Suprapubic skin (tissue), 4 donors: ENCODE results near the gene ZNF786.

Source experiments
- POLR2A ChIP-seq, 2 donors: fragments of 450-650 bp; IDR thresholded peaks; one replicate each; pipeline ENCODE4 v1.6.1; 2017; ENCODE audit warnings: antibody characterized with exemption in 2 of 2, mild to moderate bottlenecking in 2 of 2, moderate library complexity in 2 of 2
- POLR2AphosphoS5 ChIP-seq, 3 donors: sonication (generic); formaldehyde crosslinking; IDR thresholded peaks; one replicate each; pipeline ENCODE4 v1.6.1; 2017; ENCODE audit warnings: antibody characterized with exemption in 3 of 3
- TF ChIP-seq, protein P1 (sequence below), 2 donors: fragments of 200-600 bp in 1 of 2; fragments of 450-650 bp in 1 of 2; sonication (generic) in 1 of 2; IDR thresholded peaks; one replicate each; pipeline ENCODE4 v1.5.1; 2016 to 2019; ENCODE audit warnings: antibody characterized with exemption in 2 of 2, mild to moderate bottlenecking in 1 of 2, moderate library complexity in 1 of 2

DNA sequence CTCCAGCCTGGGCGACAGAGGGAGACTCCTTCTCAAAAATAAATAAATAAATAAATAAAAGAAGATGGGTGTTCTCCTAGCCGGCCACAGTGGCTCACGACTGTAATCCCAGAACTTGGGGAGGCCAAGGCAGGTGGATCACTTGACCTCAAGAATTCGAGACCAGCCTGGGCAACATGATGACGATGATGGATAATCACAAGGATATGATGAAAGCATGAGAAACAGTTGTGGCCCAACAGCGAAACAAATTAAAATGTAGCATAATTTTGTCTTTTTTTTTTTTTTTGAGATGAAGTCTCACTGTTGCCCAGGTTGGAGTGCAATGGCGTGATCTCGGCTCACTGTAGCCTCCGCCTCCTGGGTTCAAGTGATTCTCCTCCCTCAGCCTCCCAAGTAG, 12.9 kb downstream of the ZNF786 start:
- TF ChIP-seq, protein P1, sequence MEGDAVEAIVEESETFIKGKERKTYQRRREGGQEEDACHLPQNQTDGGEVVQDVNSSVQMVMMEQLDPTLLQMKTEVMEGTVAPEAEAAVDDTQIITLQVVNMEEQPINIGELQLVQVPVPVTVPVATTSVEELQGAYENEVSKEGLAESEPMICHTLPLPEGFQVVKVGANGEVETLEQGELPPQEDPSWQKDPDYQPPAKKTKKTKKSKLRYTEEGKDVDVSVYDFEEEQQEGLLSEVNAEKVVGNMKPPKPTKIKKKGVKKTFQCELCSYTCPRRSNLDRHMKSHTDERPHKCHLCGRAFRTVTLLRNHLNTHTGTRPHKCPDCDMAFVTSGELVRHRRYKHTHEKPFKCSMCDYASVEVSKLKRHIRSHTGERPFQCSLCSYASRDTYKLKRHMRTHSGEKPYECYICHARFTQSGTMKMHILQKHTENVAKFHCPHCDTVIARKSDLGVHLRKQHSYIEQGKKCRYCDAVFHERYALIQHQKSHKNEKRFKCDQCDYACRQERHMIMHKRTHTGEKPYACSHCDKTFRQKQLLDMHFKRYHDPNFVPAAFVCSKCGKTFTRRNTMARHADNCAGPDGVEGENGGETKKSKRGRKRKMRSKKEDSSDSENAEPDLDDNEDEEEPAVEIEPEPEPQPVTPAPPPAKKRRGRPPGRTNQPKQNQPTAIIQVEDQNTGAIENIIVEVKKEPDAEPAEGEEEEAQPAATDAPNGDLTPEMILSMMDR (IDR thresholded peaks at IDR 0.05), result no peak
- TF ChIP-seq POLR2AphosphoS5 (IDR thresholded peaks at IDR 0.05) (no peak), POLR2A (IDR thresholded peaks at IDR 0.05) (no peak)
